ENCODE data around the gene ARHGAP26.
"Not testable (repeated sequence)": the region's sequence is repeated elsewhere in the genome, so short reads cannot be mapped to it uniquely, and the experiment has no call there.

Gene ARHGAP26

DNA sequence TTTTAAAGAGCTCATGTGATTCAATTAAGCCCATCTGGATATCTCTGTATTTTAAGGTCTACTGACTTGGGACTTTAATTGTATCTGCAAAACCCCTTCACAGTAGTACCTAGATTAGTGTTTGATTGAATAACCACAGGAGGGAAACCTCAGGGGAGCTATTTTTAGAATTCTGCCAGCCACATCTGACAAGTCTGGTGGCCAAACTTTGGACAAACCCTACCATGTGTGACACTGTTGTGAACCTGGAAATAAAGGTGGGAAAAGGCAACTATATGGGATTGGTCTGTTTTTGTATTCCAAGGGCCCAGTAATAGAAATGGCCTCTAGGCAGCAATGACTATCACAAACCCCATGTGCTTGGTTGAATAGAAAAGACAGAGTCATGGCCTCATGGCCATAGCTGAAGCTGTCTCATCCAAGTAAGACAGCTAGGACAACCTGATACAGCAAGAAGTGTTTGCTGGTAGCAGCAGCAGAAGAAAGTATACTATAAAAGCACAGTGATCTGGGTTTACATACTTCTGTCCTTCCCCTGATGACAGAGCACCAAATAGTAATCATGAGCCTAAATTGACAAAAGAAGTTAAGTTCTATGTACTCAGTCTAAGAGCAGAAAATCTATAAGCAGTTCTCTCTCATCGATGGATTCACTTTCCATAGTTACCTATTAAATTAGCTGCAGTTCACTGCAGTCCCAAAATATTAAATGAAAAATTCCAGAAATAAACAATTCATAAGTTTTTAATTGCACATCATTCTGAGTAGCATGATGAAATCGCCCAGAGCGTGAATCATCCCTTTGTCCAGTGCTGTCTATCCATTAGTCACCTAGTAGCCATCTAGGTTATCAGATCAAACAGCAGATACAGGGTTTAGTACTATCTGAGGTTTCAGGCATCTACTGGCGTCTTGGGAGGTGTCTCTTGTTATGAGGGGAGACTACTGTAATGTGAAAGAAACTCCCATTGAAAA, 189.8 kb downstream of the ARHGAP26 start:
- no peak for DNase-seq (ENCODE audit: low read depth in 2 of 2)

DNA sequence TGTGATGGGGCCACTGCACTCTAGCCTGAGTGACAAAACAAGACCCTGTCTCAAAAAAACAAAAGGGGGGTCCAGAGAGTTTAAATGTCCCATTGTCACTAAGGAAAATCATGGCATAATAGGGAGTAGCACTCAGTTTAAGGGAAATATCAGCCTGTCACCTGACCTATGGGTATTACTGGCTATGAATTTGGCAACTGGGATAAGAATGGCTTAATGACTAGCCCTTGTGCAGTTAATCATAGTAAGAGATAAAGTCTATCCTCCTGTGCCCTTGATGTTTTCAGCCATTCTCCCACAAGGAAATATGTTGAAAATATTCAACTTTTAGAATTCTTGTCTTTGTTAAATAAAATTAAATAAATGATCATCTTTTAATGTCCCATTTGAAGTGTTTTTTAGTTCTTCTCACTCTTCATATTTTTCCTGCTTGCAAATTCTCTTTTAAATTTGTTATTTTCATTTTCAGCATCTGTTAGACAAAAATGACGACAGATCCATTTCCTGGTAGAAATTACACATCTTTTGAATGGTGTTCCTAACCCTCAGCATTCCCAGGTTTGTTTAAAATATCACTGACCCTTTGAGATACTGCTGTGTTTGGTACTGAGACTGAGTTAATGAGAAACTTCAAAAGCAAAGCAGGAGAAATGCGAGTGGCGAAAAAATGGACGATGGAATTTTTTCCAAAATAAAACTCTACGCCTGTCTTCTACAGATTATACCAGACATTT, 191.4 kb downstream of the ARHGAP26 start:
- DNase-seq (ENCODE audit: low read depth in 2 of 2): no peak

GRCh38 chr5:142962174-142962533, 192.0 kb downstream of the ARHGAP26 start:
- no peak for DNase-seq (ENCODE audit: low read depth in 2 of 2)

GRCh38 chr5:142965258-142966120, 195.3 kb downstream of the ARHGAP26 start:
- not testable (repeated sequence) for DNase-seq (ENCODE audit: low read depth in 2 of 2)

- no peak for DNase-seq (ENCODE audit: low read depth in 2 of 2)
Measured at GRCh38 chr5:142966121-142966420, 195.9 kb downstream of the ARHGAP26 start.

- no peak for DNase-seq (ENCODE audit: low read depth in 2 of 2)
Measured at GRCh38 chr5:142969186-142969585, 199.0 kb downstream of the ARHGAP26 start.

- DNase-seq (ENCODE audit: low read depth in 2 of 2): no peak
Measured at GRCh38 chr5:142969624-142970439, 199.7 kb downstream of the ARHGAP26 start.

- no peak for DNase-seq (ENCODE audit: low read depth in 2 of 2)
Measured at GRCh38 chr5:142970440-142971030, 200.4 kb downstream of the ARHGAP26 start.

- DNase-seq (ENCODE audit: low read depth in 2 of 2): no peak
Measured at GRCh38 chr5:142971303-142972013, 201.3 kb downstream of the ARHGAP26 start.

DNA sequence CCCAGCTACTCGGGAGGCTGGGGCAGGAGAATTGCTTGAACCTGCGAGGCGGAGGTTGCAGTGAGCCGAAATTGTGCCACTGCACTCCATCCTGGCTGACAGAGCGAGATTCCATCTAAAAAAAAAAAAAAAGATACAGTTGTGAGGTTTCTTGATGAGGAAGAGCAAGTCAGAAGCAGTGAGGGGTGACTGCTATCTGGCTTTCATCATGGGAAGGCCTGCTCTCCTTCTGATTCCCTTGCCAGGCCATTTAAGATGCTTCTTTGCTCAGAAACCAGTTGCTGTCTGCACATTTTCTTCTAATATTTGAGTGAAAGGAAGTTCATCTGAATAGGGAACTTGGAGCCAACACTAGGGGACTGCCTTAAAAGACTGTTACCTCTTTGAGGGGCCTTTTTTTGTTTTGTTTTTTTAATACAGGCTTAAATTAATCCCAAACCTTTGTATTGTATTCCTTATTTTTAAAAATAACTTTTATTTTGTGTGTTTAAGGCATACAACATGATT, 201.9 kb downstream of the ARHGAP26 start:
- DNase-seq (ENCODE audit: low read depth in 2 of 2): no peak

- no peak for DNase-seq (ENCODE audit: low read depth in 2 of 2)
Measured at GRCh38 chr5:142973932-142974331, 203.8 kb downstream of the ARHGAP26 start.

DNA sequence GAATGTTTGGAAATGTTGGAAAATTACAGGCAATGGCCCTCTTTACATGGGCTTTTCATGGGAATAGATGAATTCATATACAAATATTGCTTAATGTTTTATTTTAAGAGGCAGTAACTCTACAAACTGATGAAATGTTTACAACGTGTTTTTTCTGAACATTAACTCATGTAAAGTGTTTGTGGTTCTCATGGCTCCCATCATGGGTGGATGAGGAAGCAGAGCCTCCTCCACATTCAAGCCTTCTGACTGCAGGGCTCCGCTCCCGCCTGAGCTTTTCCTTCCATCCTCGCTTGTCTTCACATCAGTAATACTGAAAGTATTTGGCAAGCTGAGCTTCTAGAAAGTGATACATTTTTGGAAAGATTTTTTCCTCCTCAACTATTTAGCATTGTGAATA, 204.2 kb downstream of the ARHGAP26 start:
- no peak for DNase-seq (ENCODE audit: low read depth in 2 of 2)

DNA sequence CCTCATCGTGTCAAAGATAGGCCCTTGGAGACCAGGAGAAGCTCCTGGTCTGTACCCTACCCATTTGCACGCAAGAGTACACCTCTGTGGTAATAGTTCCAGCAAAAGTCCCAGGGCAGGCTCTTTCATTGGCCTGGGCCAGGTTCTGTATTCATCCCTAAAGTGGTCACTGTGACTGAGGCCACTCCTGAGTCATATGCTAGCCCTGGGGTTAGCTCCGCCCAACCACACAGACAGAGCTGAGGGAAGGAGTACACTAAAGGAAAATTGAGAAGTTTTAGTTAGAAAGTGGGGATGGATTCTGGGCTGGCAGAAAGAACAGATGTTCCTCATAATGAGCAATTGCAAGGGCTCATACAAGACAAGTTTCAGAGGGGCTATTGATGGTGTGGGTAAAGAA, 206.7 kb downstream of the ARHGAP26 start:
- DNase-seq (ENCODE audit: low read depth in 2 of 2): no peak

GRCh38 chr5:142977363-142978051, 207.3 kb downstream of the ARHGAP26 start:
- peak; percentile 39 to 46 for DNase-seq (ENCODE audit: low read depth in 2 of 2)

- DNase-seq (ENCODE audit: low read depth in 2 of 2): no peak
Measured at GRCh38 chr5:142978252-142978651, 208.1 kb downstream of the ARHGAP26 start.

DNA sequence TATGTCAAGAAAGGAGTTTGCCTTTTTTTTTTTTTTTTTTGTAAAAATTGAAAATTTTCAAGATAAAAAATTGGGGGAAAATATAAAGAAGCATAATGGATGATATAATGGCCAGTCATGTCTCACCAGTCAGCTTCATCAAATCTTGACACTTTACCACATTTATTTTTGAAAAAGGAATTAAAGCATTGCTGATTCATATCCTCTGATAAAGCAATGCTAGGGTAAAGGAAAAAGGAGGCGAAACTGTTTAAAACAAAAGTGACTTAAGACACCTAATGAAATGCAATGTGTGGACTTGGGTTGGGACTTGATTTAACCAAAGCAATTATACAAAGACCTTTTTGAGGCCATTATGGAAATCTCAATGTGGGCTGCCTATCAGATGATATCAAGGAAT, 208.5 kb downstream of the ARHGAP26 start:
- DNase-seq (ENCODE audit: low read depth in 2 of 2): no peak

DNA sequence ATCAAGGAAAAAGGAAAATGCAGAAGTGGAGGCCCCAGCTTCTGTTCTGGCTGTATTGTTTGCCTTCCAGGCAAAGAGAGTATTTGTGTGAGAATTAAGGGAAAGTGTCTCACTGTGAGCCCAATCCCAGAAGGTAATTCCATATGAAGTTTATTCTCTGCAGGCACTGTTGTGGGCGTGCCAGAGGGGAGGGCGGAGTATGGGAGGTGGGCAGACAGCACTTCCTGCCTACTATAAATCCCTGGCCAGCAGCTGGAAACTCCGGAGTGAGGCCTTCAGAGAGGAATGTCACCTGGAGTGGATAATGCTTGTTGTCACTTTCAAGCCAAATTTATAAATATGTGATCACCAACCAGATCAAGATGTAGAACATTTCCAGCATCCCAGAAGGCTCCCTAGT, 209.5 kb downstream of the ARHGAP26 start:
- DNase-seq (ENCODE audit: low read depth in 2 of 2): no peak

- DNase-seq (ENCODE audit: low read depth in 2 of 2): no peak
Measured at GRCh38 chr5:142981475-142981874, 211.3 kb downstream of the ARHGAP26 start.

Data from stimulated activated CD8-positive, alpha-beta memory T cell treated with anti-CD3 and anti-CD28 coated beads, Interleukin-15, amount 100 ng/mL, for 4 hours (primary cell).